Hematopoietic multipotent progenitor cell (in vitro differentiated cells): Measurements from ENCODE around the gene BCKDK. TPM values are rescaled to one million over a fixed set of nuclear protein-coding genes. Genes with fewer than 3 reads are reported as not detected.

Source experiments
- total RNA-seq: library from RNA; depleted of rRNA; stranded (reverse); fragments of >200 nt; gene quantifications from one replicate; pipeline ENCODE4 v1.2.3, GENCODE V29; 2012

Gene BCKDK
- total RNA-seq, 1 donor: 52.5 TPM

Other genes with a start within 250 kb of the BCKDK start
- gene BCL7C, start 214.3 kb upstream of the BCKDK start, total RNA-seq: 15.1 TPM
- 1.6 TPM for gene CTF1, start 211.8 kb upstream of the BCKDK start, total RNA-seq
- 38.0 TPM for gene FBXL19, start 184.8 kb upstream of the BCKDK start, total RNA-seq
- gene ORAI3, start 159.3 kb upstream of the BCKDK start, total RNA-seq: 142 TPM
- gene SETD1A, start 150.6 kb upstream of the BCKDK start, total RNA-seq: 10.8 TPM
- gene HSD3B7, start 123.2 kb upstream of the BCKDK start, total RNA-seq: 19.9 TPM
- gene STX1B, start 97.7 kb upstream of the BCKDK start, total RNA-seq: 1.1 TPM
- 49.0 TPM for gene STX4, start 74.8 kb upstream of the BCKDK start, total RNA-seq
- gene ZNF668, start 34.1 kb upstream of the BCKDK start, total RNA-seq: 10.8 TPM
- gene ZNF646, start 34.0 kb upstream of the BCKDK start, total RNA-seq: 40.4 TPM
- gene PRSS53, start 19.4 kb upstream of the BCKDK start, total RNA-seq: 1.6 TPM
- 116 TPM for gene VKORC1, start 13.6 kb upstream of the BCKDK start, total RNA-seq
- 78.9 TPM for gene KAT8, start 9.3 kb downstream of the BCKDK start, total RNA-seq
- not detected for gene PRSS8, start 27.3 kb downstream of the BCKDK start, total RNA-seq
- 1.1 TPM for gene PRSS36, start 41.7 kb downstream of the BCKDK start, total RNA-seq
- 104 TPM for gene FUS, start 71.8 kb downstream of the BCKDK start, total RNA-seq
- 238 TPM for gene PYCARD, start 94.4 kb downstream of the BCKDK start, total RNA-seq
- gene TRIM72, start 105.7 kb downstream of the BCKDK start, total RNA-seq: under 0.01 TPM
- not detected for gene PYDC1, start 108.7 kb downstream of the BCKDK start, total RNA-seq
- 6.2 TPM for gene ITGAM, start 151.6 kb downstream of the BCKDK start, total RNA-seq
- gene ITGAX, start 246.8 kb downstream of the BCKDK start, total RNA-seq: 18.6 TPM